Panc1 (cell line): ENCODE measurements around the gene BRI3BP.

ENCODE experiments used
- POLR2AphosphoS5 ChIP-seq: IDR thresholded peaks from 2 replicates; pipeline ENCODE4 v1.6.1; 2012; ENCODE audit warnings: mild to moderate bottlenecking, low read depth, low read length, moderate library complexity
- TF ChIP-seq, protein P1 (sequence below): fragments of 450-650 bp; IDR thresholded peaks from 2 replicates; pipeline ENCODE4 v1.5.1; 2017; ENCODE audit warnings: mild to moderate bottlenecking

DNA sequence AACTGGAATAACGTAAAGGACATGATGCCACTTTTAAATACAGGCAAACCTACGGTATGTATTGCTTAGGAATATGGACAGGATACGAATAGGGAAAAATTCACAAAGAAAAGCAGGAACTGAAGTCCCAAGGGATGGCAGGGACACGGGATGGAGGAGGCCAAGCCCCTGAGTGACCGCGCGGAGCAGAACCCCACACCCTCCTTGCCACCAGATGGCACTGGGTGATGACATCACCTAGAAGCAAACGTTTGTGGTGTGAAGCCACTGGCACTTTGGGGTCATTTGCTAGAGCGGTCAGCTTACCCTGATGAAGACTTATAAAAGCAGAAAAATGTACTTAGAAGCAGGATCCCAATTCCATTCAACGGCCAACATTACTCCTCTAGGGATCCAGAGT, 13.9 kb upstream of the BRI3BP start:
- TF ChIP-seq, protein P1, sequence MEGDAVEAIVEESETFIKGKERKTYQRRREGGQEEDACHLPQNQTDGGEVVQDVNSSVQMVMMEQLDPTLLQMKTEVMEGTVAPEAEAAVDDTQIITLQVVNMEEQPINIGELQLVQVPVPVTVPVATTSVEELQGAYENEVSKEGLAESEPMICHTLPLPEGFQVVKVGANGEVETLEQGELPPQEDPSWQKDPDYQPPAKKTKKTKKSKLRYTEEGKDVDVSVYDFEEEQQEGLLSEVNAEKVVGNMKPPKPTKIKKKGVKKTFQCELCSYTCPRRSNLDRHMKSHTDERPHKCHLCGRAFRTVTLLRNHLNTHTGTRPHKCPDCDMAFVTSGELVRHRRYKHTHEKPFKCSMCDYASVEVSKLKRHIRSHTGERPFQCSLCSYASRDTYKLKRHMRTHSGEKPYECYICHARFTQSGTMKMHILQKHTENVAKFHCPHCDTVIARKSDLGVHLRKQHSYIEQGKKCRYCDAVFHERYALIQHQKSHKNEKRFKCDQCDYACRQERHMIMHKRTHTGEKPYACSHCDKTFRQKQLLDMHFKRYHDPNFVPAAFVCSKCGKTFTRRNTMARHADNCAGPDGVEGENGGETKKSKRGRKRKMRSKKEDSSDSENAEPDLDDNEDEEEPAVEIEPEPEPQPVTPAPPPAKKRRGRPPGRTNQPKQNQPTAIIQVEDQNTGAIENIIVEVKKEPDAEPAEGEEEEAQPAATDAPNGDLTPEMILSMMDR: no peak
- no peak for TF ChIP-seq POLR2AphosphoS5
